ENCODE results near the gene SLC6A1.

The SLC6A1 gene

GRCh38 chr3:11019116-11019819 lies 26.7 kb downstream of the SLC6A1 start:
- DNase-seq (ENCODE audit: low spot score), result no peak

- no peak for DNase-seq (ENCODE audit: low spot score)
These were observed 28.2 kb downstream of the SLC6A1 start for GRCh38 chr3:11020764-11021163.

DNA sequence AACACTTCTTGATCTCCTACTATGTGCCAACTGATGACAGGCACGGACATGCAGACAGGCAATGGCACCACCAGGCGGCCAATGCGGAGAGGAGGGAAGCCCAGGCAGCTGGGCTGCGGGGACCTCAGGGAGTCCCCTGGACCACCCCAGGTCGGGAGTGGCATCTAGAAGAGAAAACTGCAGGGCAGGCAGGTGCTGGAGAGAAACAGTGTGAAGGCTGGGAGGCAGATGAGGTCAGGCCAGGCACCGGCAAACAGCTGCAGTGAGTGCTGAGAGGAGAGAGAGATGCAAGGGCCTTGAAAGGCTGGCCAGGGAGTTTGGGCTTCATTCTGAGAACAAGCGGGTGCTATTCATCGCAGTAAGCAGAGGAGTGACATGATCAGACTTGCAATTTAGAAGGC lies 29.1 kb downstream of the SLC6A1 start:
- no peak for DNase-seq (ENCODE audit: low spot score)

GRCh38 chr3:11022115-11022514 lies 29.6 kb downstream of the SLC6A1 start:
- no peak for DNase-seq (ENCODE audit: low spot score)

- DNase-seq (ENCODE audit: low spot score), result no peak
These were observed 31.6 kb downstream of the SLC6A1 start for GRCh38 chr3:11024181-11024580.

GRCh38 chr3:11029948-11030347 lies 37.4 kb downstream of the SLC6A1 start:
- DNase-seq (ENCODE audit: low spot score), result no peak

DNA sequence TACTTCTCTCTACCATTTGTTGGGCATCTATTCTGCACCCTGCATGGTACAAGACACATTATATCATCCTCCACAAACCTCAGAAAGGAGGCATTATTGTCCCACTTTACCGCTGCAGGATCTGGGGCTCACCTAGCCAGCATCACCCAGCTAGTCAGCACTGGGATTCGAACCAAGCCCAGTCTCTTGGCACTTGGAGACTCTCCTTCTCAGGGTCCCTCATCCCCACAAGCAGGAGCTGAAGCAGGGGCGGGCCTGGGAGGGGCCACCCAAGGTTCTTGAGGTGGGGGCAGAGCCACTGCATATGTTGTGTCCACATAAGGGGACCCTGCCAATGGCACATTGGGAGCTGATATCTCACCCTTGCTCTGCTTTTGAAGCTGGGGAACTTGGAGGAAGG lies 41.3 kb downstream of the SLC6A1 start:
- DNase-seq (ENCODE audit: low spot score), result no peak

GRCh38 chr3:11034309-11034985 lies 41.9 kb downstream of the SLC6A1 start:
- DNase-seq (ENCODE audit: low spot score), result no peak

- DNase-seq (ENCODE audit: low spot score), result no peak
These were observed 43.4 kb downstream of the SLC6A1 start for GRCh38 chr3:11035757-11036505.

- no peak for DNase-seq (ENCODE audit: low spot score)
These were observed 44.8 kb downstream of the SLC6A1 start for GRCh38 chr3:11037241-11037873.

DNA sequence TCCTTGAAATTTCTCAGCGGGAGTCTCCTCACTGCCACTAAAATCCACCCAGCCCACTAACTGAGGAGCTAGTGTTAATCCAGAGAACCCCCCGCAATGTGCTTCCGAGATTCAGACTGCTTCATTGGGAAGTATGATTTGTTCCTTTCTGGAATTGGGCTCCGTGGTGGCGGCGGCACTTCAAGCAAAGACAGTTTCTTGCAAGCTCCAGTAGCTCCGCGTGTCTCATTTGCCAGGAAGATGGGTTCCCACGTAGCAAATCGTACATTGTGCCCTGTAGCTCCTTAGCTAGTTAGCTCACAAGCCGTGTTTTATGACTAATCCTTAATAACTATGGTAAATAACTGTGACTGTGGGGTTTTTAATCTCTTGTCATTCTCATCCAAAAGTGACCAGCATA lies 45.4 kb downstream of the SLC6A1 start:
- no peak for DNase-seq (ENCODE audit: low spot score)

GRCh38 chr3:11045536-11045935 lies 53.0 kb downstream of the SLC6A1 start:
- no peak for DNase-seq (ENCODE audit: low spot score)

GRCh38 chr3:11047500-11047899 lies 55.0 kb downstream of the SLC6A1 start:
- DNase-seq (ENCODE audit: low spot score), result no peak

DNA sequence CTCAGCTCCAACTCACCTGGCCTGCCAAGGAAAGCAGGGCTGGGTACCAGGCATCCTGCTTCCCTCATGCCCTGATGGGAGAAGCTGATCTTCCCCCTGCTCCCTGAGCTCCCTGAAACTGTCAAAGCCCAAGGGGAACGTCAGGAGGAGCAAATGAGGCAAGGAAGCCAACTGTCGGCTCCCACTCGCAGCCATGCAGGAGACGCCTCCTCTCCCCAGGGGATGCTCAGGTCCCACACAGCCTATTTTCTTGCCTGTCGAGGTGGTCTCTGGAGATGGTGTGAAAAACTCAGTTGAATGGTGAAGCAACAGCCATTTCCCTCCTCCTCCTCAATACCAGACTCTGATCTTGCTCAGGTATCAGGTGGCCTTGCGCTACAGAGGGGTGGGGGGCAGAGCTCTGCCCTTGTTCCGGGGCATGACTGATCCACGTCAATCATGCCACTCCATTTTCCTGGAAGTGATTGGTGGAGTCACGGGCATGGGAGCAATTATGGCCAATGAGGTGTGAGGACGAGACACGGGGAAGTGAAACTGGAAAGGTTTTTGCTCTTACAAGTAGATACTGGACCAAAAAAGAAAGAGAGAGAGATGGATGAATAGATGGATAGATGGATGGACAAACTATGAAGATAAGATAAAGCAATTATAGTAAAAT lies 58.2 kb downstream of the SLC6A1 start:
- no peak for DNase-seq (ENCODE audit: low spot score)

DNA sequence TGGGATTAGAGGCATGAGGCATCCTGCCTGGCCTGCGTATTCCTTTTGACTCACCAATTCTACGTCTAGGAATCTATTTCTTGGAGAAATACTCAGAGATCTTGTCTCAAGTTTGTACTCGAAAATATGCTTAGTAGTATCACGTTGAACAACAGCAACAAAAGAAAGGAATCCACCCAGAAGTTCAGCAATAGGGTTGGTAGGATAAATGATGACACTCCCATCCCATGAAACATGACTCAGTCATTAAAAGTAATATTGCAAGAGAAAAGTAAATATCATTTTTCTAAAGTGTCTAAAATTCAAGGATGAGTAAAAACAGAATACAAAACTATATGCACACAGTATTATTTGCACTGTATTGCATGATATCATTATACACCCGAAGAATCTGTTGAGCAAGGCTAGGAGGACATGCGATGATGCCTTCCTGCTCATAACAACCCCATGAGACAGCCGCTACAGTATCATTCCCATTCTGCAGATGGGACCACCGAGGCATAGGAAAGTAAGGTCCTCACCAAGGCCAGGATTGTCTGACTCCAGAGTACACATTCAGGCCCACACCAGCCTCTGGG lies 61.5 kb downstream of the SLC6A1 start:
- no peak for DNase-seq (ENCODE audit: low spot score)

DNA sequence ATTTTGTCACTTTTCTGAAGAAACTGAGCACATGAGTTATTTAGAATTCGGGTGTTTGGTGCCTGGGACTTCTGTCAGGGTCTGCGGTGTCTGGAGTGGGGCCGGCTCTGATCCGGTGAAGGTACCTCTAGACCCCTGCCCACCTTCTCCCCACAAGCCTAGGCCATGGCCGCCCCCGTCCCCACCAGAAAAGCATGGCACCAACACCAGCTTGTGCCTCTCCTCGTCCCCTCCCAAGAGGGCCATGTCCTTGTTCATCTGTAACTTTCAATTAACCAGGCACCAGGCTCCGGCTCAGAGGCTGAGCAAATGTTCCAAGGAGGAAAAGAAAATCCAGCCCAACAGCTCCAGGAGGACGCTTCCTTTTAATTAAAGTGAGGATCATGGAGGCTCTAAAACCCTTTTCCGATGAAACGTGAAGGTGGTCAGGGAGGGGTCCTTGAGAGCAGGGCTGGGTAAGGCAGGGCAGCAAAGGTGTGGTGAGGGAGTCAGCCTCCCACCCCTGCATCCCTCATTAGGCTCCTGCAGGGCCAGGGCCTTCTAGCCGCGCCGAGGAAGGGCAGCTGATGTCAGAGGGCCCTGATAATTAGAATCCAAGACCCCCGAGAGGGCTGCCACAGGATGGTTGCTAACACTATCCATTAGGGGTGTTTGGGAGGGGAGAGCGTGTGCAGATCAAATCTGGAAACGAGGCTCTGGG lies 62.3 kb downstream of the SLC6A1 start:
- DNase-seq (ENCODE audit: low spot score), result no peak

DNA sequence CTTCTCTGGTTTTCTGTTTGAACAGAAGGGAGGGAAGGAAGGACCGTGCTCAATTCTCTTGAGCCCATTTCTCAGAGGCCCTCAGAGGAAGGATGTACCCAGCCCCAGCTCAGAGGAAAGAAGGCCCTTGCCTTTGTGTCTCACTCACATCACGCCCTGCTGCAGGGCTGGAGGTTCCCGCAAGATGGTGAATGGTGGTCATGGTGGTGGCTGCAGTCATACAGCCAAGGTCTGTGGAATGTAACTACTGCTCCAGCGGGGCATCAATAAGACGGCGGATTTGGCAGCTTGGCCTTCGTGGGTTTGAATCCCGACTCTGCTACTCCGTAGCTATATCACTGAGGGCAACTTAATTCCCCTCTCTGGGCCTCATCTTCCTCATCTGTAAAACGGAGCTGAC lies 62.9 kb downstream of the SLC6A1 start:
- no peak for DNase-seq (ENCODE audit: low spot score)

DNA sequence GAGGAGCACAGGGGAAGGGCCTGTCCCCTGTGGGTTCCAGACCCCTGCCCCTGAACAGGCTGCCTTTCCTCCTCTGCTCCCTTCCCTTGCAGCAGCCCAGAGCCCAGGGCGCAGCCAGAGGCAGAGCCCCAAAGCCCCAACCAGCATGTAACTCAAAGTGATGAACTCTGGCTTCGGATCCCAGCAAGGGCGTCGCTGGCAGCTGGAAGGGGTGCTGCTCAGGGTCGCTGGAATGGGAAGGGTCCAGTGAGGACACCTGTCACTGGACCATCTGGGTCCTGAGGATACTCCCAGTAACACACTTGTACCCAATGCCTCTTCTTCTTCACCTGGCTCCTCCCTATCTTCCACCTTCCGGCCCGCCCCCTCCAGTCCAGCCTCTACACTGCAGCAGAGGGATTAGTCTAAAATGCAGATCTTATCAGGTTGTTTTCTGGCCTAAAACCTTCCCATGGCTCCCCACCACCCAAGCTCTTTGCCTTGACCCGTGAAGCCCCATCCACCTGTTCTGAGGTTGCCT lies 64.0 kb downstream of the SLC6A1 start:
- DNase-seq (ENCODE audit: low spot score), result no peak

DNA sequence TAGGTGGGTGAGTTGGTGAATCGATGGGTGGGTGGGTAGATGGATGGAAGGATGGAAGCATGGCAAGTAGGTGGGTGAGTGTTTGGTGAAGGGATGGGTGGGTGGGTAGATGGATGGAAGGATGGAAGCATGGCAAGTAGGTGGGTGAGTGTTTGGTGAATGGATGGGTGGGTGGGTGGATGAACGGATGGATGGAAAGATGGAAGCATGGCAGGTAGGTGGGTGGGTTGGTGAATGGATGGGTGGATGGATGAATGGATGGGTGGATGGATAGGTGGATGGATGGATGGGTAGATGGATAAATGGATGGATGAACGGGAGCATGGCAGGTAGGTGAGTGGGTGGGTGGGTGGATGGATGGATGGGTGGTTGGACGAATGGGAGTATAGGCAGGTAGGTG lies 65.1 kb downstream of the SLC6A1 start:
- DNase-seq (ENCODE audit: low spot score), result no peak

DNA sequence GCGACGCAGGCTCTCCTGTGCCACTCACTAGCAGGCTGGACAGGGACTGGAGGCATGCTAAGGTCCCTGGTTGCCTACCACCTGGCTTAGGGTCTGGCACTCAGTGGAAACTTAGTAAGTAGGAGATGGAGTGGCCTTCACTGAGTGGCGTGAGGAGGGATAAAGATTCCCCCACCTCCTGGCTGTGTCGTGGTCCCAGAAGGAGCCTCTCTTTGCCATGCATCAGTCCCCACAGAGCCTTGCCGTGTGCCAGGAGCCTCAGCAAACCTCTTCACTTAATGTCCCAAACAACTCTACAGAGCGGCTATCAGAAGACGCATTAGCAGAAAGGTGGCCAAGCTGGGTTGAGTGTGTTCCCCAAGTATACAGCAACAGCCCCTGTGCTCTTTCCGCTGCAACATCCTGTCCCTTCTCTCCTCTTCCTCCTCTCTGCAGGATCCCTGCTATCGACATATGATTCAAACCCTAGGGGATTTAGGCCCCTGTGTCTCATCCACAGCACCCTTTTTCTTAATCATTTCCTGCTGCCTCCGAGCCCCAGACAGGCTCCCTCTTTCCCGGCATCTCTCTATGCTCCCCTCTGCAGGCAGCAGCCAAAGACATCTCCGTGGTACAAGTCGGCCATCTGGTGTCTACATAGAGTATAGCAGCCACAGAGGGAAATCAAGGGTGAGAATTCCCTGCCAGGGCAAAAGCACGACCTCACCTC lies 66.7 kb downstream of the SLC6A1 start:
- peak; percentile 6 for DNase-seq (ENCODE audit: low spot score)

Measured in CD4-positive, alpha-beta T cell treated with Interleukin-15 for 4 hours (primary cell).